Ecto neural progenitor cell (in vitro differentiated cells): ENCODE data around the gene IFITM5.
"Not testable (repeated sequence)": the region's sequence is repeated elsewhere in the genome, so short reads cannot be mapped to it uniquely, and the experiment has no call there.

ENCODE experiments used
- DNase-seq: peaks from one replicate; pipeline ENCODE4 v3.0.0-alpha.2; 2018; ENCODE audit warnings: low spot score

IFITM5 gene

GRCh38 chr11:328012-328411, 28.7 kb upstream of the IFITM5 start:
- no peak for DNase-seq

- no peak for DNase-seq
Observed at GRCh38 chr11:327581-327923, 28.2 kb upstream of the IFITM5 start.

GRCh38 chr11:326842-327580, 27.7 kb upstream of the IFITM5 start:
- DNase-seq: no peak

GRCh38 chr11:326592-326841, 27.2 kb upstream of the IFITM5 start:
- no peak for DNase-seq

- DNase-seq: no peak
Observed at GRCh38 chr11:325796-326591, 26.7 kb upstream of the IFITM5 start.

GRCh38 chr11:324593-325517, 25.5 kb upstream of the IFITM5 start:
- not testable (repeated sequence) for DNase-seq

- DNase-seq: no peak
Observed at GRCh38 chr11:324156-324555, 24.8 kb upstream of the IFITM5 start.

- not testable (repeated sequence) for DNase-seq
Observed at GRCh38 chr11:319888-320273, 20.6 kb upstream of the IFITM5 start.

- DNase-seq: not testable (repeated sequence)
Observed at GRCh38 chr11:319121-319887, 20.0 kb upstream of the IFITM5 start.

- DNase-seq: not testable (repeated sequence)
Observed at GRCh38 chr11:318405-319120, 19.2 kb upstream of the IFITM5 start.

GRCh38 chr11:317668-318404, 18.5 kb upstream of the IFITM5 start:
- DNase-seq: not testable (repeated sequence)

- DNase-seq: no peak
Observed at GRCh38 chr11:316891-317301, 17.6 kb upstream of the IFITM5 start.

- DNase-seq: no peak
Observed at GRCh38 chr11:316031-316701, 16.8 kb upstream of the IFITM5 start.

GRCh38 chr11:315516-315994, 16.2 kb upstream of the IFITM5 start:
- DNase-seq: no peak

- DNase-seq: no peak
Observed at GRCh38 chr11:315051-315481, 15.7 kb upstream of the IFITM5 start.

- DNase-seq: not testable (repeated sequence)
Observed at GRCh38 chr11:314554-314875, 15.2 kb upstream of the IFITM5 start.

GRCh38 chr11:313787-314553, 14.6 kb upstream of the IFITM5 start, which contains the start of gene IFITM1:
IFITM1 (plus strand) TSS chr11:314040; CDS start chr11:314171, 131 bp downstream.
- no peak for DNase-seq

- DNase-seq: no peak
Observed at GRCh38 chr11:313304-313786, 14.0 kb upstream of the IFITM5 start.
